ENCODE results near the gene MMGT1. TPM values are rescaled to one million over a fixed set of nuclear protein-coding genes. Genes with fewer than 3 reads are reported as not detected.

The MMGT1 gene
- total RNA-seq (10 to 100 TPM; 27.8 to 33.1 TPM), polyA plus RNA-seq (10 to 100 TPM; 19.3 to 25.3 TPM)
- long read RNA-seq, donor 1, partial matches to known transcripts = 0 of 4 reads
- long read RNA-seq, donor 1, other reads (novel, unspliced or antisense) = 3 of 4 reads
- long read RNA-seq, donor 2, transcript MMGT1-201 (4 exons, 3,738 nt) = major isoform, 10 of 12 reads
- long read RNA-seq, donor 2, partial matches to known transcripts = 0 of 12 reads
- long read RNA-seq, donor 2, other reads (novel, unspliced or antisense) = 2 of 12 reads

- Histone ChIP-seq H3K36me3 (ENCODE audit: control insufficient read depth in 1 of 2, insufficient read depth in 2 of 2, low read length in 1 of 2) (no peaks in the 10 kb centered on the region), H3K4me1 (ENCODE audit: control insufficient read depth in 1 of 2, insufficient read depth in 2 of 2, low read length in 2 of 2) (no peaks in the 10 kb centered on the region), H3K27ac (ENCODE audit: low read depth in 1 of 2, low read length in 2 of 2) (peak within 1 kb of the TSS; percentile 29 to 92), H3K9me3 (ENCODE audit: control insufficient read depth, low read length) (no peaks in the 10 kb centered on the region), H3K4me3 (ENCODE audit: low read length in 2 of 2) (peak within 1 kb of the TSS; percentile 22 to 76), H3K27me3 (ENCODE audit: control insufficient read depth in 1 of 2, insufficient read depth in 2 of 2, low read length in 1 of 2) (no peaks in the 10 kb centered on the region)
- WGBS, 2 donors = 1 to 39% methylated on average over 49 to 51 of the region's 65 CpGs
- DNase-seq = peak; percentile 91 to 93
- peak; percentile 91 for ATAC-seq (ENCODE audit: low FRiP score)
- intact Hi-C loops (cut with DNase I) = loop anchor here in 1 of 2 donors (2.0 to 5.0 kb wide), 2 partner anchors 453 to 524 kb away; partner anchors contain the start of genes HTATSF1 and INTS6L
These were observed at the start of gene MMGT1 for GRCh38 chrX:135973548-135974278. TSS of gene MMGT1 (minus strand) at chrX:135973988. CDS start at chrX:135973675, 313 bp downstream.

- Histone ChIP-seq H3K9me3 (ENCODE audit: control insufficient read depth, low read length) (no peaks in the 10 kb centered on the region), H3K36me3 (ENCODE audit: control insufficient read depth in 1 of 2, insufficient read depth in 2 of 2, low read length in 1 of 2) (peaks cover 0 to 2% of the 10 kb centered on the region in 2 donors), H3K4me1 (ENCODE audit: control insufficient read depth in 1 of 2, insufficient read depth in 2 of 2, low read length in 2 of 2) (no peaks in the 10 kb centered on the region), H3K27ac (ENCODE audit: low read depth in 1 of 2, low read length in 2 of 2) (no peak overlapping the region), H3K27me3 (ENCODE audit: control insufficient read depth in 1 of 2, insufficient read depth in 2 of 2, low read length in 1 of 2) (no peaks in the 10 kb centered on the region), H3K4me3 (ENCODE audit: low read length in 2 of 2) (no peak overlapping the region)
- DNase-seq (no peak), ATAC-seq (ENCODE audit: low FRiP score) (no peak)
- 43 to 71% methylated on average over 1 of the region's 1 CpG for WGBS, 2 donors
- intact Hi-C loops (cut with DNase I) = loop anchor here (5.0 to 10.0 kb wide), 2 partner anchors 555 to 673 kb away; no protein-coding TSS in a partner anchor
These were observed 48.1 kb upstream of the MMGT1 start for GRCh38 chrX:136021903-136022302.

- H3K27me3 ChIP-seq (ENCODE audit: control insufficient read depth in 1 of 2, insufficient read depth in 2 of 2, low read length in 1 of 2) = no peaks in the 10 kb centered on the region
- no peak overlapping the region for H3K27ac ChIP-seq (ENCODE audit: low read depth in 1 of 2, low read length in 2 of 2)
- 79 to 100% methylated on average over 1 of the region's 1 CpG for WGBS, 2 donors
- H3K4me3 ChIP-seq (ENCODE audit: low read length in 2 of 2) = no peak overlapping the region
- ATAC-seq (ENCODE audit: low FRiP score) = no peak
- H3K9me3 ChIP-seq (ENCODE audit: control insufficient read depth, low read length) = no peaks in the 10 kb centered on the region
- no peaks in the 10 kb centered on the region for H3K4me1 ChIP-seq (ENCODE audit: control insufficient read depth in 1 of 2, insufficient read depth in 2 of 2, low read length in 2 of 2)
- no peak for DNase-seq
- intact Hi-C loops (cut with DNase I) = loop anchor here (5.0 to 10.0 kb wide), 2 partner anchors 556 to 674 kb away; no protein-coding TSS in a partner anchor
- peaks cover 0 to 2% of the 10 kb centered on the region in 2 donors for H3K36me3 ChIP-seq (ENCODE audit: control insufficient read depth in 1 of 2, insufficient read depth in 2 of 2, low read length in 1 of 2)
These were observed 47.4 kb upstream of the MMGT1 start for GRCh38 chrX:136021160-136021559.

GRCh38 chrX:136019226-136019625 is 45.4 kb upstream of the MMGT1 start:
- H3K27me3 ChIP-seq (ENCODE audit: control insufficient read depth in 1 of 2, insufficient read depth in 2 of 2, low read length in 1 of 2) = no peaks in the 10 kb centered on the region
- H3K4me3 ChIP-seq (ENCODE audit: low read length in 2 of 2) = no peak overlapping the region
- intact Hi-C loops (cut with DNase I) = no loop called here
- no peaks in the 10 kb centered on the region for H3K9me3 ChIP-seq (ENCODE audit: control insufficient read depth, low read length)
- H3K36me3 ChIP-seq (ENCODE audit: control insufficient read depth in 1 of 2, insufficient read depth in 2 of 2, low read length in 1 of 2) = peaks cover 0 to 2% of the 10 kb centered on the region in 2 donors
- DNase-seq = no peak
- H3K27ac ChIP-seq (ENCODE audit: low read depth in 1 of 2, low read length in 2 of 2) = no peak overlapping the region
- no peak for ATAC-seq (ENCODE audit: low FRiP score)
- 59 to 65% methylated on average over 5 of the region's 5 CpGs for WGBS, 2 donors
- H3K4me1 ChIP-seq (ENCODE audit: control insufficient read depth in 1 of 2, insufficient read depth in 2 of 2, low read length in 2 of 2) = no peaks in the 10 kb centered on the region

GRCh38 chrX:136016881-136017280 is 43.1 kb upstream of the MMGT1 start:
- intact Hi-C loops (cut with DNase I) = no loop called here
- Histone ChIP-seq H3K4me3 (ENCODE audit: low read length in 2 of 2) (no peak overlapping the region), H3K4me1 (ENCODE audit: control insufficient read depth in 1 of 2, insufficient read depth in 2 of 2, low read length in 2 of 2) (no peaks in the 10 kb centered on the region), H3K27me3 (ENCODE audit: control insufficient read depth in 1 of 2, insufficient read depth in 2 of 2, low read length in 1 of 2) (no peaks in the 10 kb centered on the region), H3K36me3 (ENCODE audit: control insufficient read depth in 1 of 2, insufficient read depth in 2 of 2, low read length in 1 of 2) (peaks cover 0 to 2% of the 10 kb centered on the region in 2 donors), H3K27ac (ENCODE audit: low read depth in 1 of 2, low read length in 2 of 2) (no peak overlapping the region), H3K9me3 (ENCODE audit: control insufficient read depth, low read length) (no peaks in the 10 kb centered on the region)
- DNase-seq (no peak), ATAC-seq (ENCODE audit: low FRiP score) (no peak)
- WGBS, 2 donors = 63 to 71% methylated on average over 2 of the region's 2 CpGs

- no peaks in the 10 kb centered on the region for H3K4me1 ChIP-seq (ENCODE audit: control insufficient read depth in 1 of 2, insufficient read depth in 2 of 2, low read length in 2 of 2)
- intact Hi-C loops (cut with DNase I) = no loop called here
- H3K27me3 ChIP-seq (ENCODE audit: control insufficient read depth in 1 of 2, insufficient read depth in 2 of 2, low read length in 1 of 2) = no peaks in the 10 kb centered on the region
- ATAC-seq (ENCODE audit: low FRiP score) (no peak), DNase-seq (no peak)
- no peak overlapping the region for H3K27ac ChIP-seq (ENCODE audit: low read depth in 1 of 2, low read length in 2 of 2)
- H3K36me3 ChIP-seq (ENCODE audit: control insufficient read depth in 1 of 2, insufficient read depth in 2 of 2, low read length in 1 of 2) = peaks cover 0 to 2% of the 10 kb centered on the region in 2 donors
- WGBS, 2 donors = 92 to 94% methylated on average over 4 of the region's 4 CpGs
- H3K9me3 ChIP-seq (ENCODE audit: control insufficient read depth, low read length) = no peaks in the 10 kb centered on the region
- H3K4me3 ChIP-seq (ENCODE audit: low read length in 2 of 2) = no peak overlapping the region
These were observed 41.2 kb upstream of the MMGT1 start for GRCh38 chrX:136015016-136015415.

- Histone ChIP-seq H3K36me3 (ENCODE audit: control insufficient read depth in 1 of 2, insufficient read depth in 2 of 2, low read length in 1 of 2) (no peaks in the 10 kb centered on the region), H3K4me1 (ENCODE audit: control insufficient read depth in 1 of 2, insufficient read depth in 2 of 2, low read length in 2 of 2) (no peaks in the 10 kb centered on the region), H3K4me3 (ENCODE audit: low read length in 2 of 2) (no peak overlapping the region), H3K9me3 (ENCODE audit: control insufficient read depth, low read length) (no peaks in the 10 kb centered on the region), H3K27me3 (ENCODE audit: control insufficient read depth in 1 of 2, insufficient read depth in 2 of 2, low read length in 1 of 2) (no peaks in the 10 kb centered on the region), H3K27ac (ENCODE audit: low read depth in 1 of 2, low read length in 2 of 2) (no peak overlapping the region)
- intact Hi-C loops (cut with DNase I) = no loop called here
- WGBS, 2 donors = 44 to 65% methylated on average over 4 of the region's 4 CpGs
- no peak for DNase-seq
- no peak for ATAC-seq (ENCODE audit: low FRiP score)
These were observed 14.5 kb upstream of the MMGT1 start for GRCh38 chrX:135988245-135988644.

- DNase-seq (no peak), ATAC-seq (ENCODE audit: low FRiP score) (no peak)
- no peaks in the 10 kb centered on the region for H3K9me3 ChIP-seq (ENCODE audit: control insufficient read depth, low read length)
- H3K27ac ChIP-seq (ENCODE audit: low read depth in 1 of 2, low read length in 2 of 2) = peak overlapping the region in 1 of 2 donors; percentile 94
- WGBS, 2 donors = 0 to 31% methylated on average over 15 of the region's 15 CpGs
- no peaks in the 10 kb centered on the region for H3K36me3 ChIP-seq (ENCODE audit: control insufficient read depth in 1 of 2, insufficient read depth in 2 of 2, low read length in 1 of 2)
- intact Hi-C loops (cut with DNase I) = no loop called here
- peak overlapping the region; percentile 47 to 90 for H3K4me3 ChIP-seq (ENCODE audit: low read length in 2 of 2)
- H3K4me1 ChIP-seq (ENCODE audit: control insufficient read depth in 1 of 2, insufficient read depth in 2 of 2, low read length in 2 of 2) = no peaks in the 10 kb centered on the region
- H3K27me3 ChIP-seq (ENCODE audit: control insufficient read depth in 1 of 2, insufficient read depth in 2 of 2, low read length in 1 of 2) = no peaks in the 10 kb centered on the region
These were observed 12.2 kb upstream of the MMGT1 start for GRCh38 chrX:135985973-135986310.

All from aorta (tissue), 5 donors.